GM13976 (cell line): ENCODE measurements around the gene TBC1D21.

Source experiments
- DNase-seq: peaks from one replicate; pipeline ENCODE4 v3.0.0; 2012; ENCODE audit warnings: low spot score
- in situ Hi-C: fragments of 300-500 bp; cut with MboI; formaldehyde crosslinking; loops from one replicate; pipeline ENCODE4 v1.12.0; 2022; ENCODE audit warnings: low sequenced_read_pairs, mixed read lengths, inconsistent platforms; ENCODE audit not compliant: unreplicated experiment
- TF ChIP-seq, protein P1 (sequence below): IDR thresholded peaks from 2 replicates; pipeline ENCODE4 v1.5.1; 2012; ENCODE audit warnings: borderline replicate concordance, mild to moderate bottlenecking; ENCODE audit not compliant: insufficient read depth; ENCODE audit errors: extremely low read depth, missing control alignments, control extremely low read depth

The TBC1D21 gene

DNA sequence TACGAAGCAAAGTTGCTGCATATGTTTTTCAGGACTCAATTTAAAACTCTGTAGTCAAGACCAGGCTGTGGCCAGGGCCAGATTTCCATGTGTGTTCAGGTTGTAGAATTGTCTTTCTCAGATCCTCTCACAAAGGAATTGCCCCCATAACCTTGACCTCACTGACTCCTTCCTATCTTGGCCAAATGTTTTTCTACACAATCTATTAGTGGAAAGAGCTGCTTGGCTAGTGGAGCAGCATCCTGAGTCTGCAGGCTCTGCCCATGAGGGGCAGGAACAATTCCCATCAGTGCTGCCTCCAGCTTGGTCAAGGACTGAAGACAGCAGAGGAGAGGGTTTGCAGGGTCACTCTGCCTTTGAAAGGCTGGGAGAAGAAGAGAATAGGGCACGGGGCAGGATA lies 6.9 kb upstream of the TBC1D21 start:
- DNase-seq = no peak
- in situ Hi-C loops = no loop called here
- TF ChIP-seq, protein P1, sequence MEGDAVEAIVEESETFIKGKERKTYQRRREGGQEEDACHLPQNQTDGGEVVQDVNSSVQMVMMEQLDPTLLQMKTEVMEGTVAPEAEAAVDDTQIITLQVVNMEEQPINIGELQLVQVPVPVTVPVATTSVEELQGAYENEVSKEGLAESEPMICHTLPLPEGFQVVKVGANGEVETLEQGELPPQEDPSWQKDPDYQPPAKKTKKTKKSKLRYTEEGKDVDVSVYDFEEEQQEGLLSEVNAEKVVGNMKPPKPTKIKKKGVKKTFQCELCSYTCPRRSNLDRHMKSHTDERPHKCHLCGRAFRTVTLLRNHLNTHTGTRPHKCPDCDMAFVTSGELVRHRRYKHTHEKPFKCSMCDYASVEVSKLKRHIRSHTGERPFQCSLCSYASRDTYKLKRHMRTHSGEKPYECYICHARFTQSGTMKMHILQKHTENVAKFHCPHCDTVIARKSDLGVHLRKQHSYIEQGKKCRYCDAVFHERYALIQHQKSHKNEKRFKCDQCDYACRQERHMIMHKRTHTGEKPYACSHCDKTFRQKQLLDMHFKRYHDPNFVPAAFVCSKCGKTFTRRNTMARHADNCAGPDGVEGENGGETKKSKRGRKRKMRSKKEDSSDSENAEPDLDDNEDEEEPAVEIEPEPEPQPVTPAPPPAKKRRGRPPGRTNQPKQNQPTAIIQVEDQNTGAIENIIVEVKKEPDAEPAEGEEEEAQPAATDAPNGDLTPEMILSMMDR = no peak

GRCh38 chr15:73866881-73867410 lies 6.4 kb upstream of the TBC1D21 start:
- in situ Hi-C loops = no loop called here
- no peak for DNase-seq
- TF ChIP-seq, protein P1 = no peak

- TF ChIP-seq, protein P1 = no peak
- in situ Hi-C loops = no loop called here
- no peak for DNase-seq
These were observed 5.9 kb upstream of the TBC1D21 start for GRCh38 chr15:73867426-73867825.

- DNase-seq = no peak
- in situ Hi-C loops = no loop called here
- TF ChIP-seq, protein P1 = no peak
These were observed 5.4 kb upstream of the TBC1D21 start for GRCh38 chr15:73867956-73868355.

DNA sequence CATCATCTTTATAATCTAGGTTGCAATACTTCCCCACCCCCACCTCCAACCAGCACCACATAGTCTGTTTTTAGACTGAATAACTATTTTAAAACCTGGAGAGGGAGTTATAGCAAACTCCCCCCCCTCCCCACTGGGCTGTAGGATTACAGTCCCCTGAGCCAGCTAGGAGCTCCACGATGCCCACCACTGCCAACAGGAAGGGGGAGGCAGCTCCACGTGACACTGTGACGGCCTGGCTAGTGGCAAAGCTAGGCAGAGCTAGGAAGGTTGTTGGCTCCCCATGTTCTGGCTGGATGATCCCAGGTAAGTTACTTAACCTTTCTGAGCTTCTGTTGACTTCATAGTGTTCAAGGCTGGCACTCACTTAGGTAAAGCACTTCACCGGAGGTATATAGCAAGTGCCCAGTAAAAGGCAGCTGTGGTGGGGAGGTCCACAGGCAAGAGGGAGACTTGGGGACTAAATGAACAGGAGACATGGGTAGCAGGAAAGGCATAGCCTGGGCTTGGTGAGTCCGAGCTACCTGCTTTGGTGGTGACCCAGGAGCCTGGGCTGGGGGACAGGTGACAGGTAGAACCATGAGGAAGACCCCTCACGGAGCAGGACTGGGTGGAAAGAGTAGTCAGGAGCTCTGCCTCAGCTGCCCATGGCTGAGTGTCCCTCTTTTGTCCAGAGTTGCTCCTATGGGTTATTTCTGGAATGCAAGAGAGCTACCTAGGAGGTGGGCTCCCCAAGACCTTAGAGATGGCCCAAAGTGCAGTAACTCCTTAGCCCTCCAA lies 4.0 kb upstream of the TBC1D21 start:
- no peak for DNase-seq
- in situ Hi-C loops = no loop called here
- TF ChIP-seq, protein P1 = no peak

DNA sequence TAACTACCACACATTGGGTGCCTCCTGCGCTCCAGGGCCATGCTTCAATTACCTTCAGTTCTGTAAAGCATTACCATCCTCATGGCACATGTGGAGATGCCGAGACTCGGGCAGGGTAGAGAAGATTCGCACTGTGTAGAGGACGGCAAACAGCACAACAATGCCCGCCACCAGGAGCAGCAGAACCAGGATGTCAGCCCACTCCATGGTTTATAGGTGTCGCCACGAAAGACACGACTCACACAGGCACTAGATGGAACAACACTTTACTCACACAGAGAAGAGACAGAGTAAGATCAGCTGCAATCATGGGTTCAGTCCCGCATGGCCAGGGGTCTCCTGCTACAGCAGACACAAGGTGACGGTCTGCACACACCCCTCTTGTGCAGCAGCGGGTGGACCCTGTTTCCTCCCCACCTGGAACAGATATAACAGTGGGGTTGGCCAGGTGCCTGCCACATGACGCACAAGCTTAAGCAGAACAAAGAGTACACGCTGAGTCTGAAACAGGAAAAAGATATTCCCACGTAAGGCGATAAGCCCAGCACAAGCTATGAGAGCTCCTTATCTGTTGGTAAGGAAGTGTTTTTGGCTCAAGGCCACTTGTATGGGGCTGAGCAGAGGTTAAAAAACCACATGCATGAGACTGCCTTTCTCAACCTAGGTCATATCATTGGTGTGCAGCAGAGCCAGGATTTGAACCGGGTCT lies 2.5 kb upstream of the TBC1D21 start:
- DNase-seq = no peak
- TF ChIP-seq, protein P1 = no peak
- in situ Hi-C loops = no loop called here
